Fibroblast of pulmonary artery (primary cell): ENCODE data around the gene CARS2.

Experiments
- DNase-seq: peaks from one replicate; pipeline ENCODE4 v3.0.0-alpha.2; 2010; ENCODE audit warnings: low read depth
- H3K4me3 ChIP-seq: replicated peaks from 2 replicates; pipeline ENCODE4 v1.5.1; 2011; ENCODE audit warnings: low read depth, mild to moderate bottlenecking, control low read depth, low read length, moderate library complexity
- CTCF ChIP-seq: IDR thresholded peaks from 2 replicates; pipeline ENCODE4 v1.5.1; 2011; ENCODE audit warnings: mild to moderate bottlenecking, control low read depth, low read length, inconsistent platforms; ENCODE audit errors: missing control alignments

CARS2 gene

GRCh38 chr13:110627351-110627750, 78.6 kb downstream of the CARS2 start:
- no peak for DNase-seq
- H3K4me3 ChIP-seq, result no peak overlapping the region
- no peak for TF ChIP-seq CTCF

- no peak for DNase-seq
- H3K4me3 ChIP-seq, result no peak overlapping the region
- TF ChIP-seq CTCF, result no peak
Observed at GRCh38 chr13:110626521-110626920, 79.4 kb downstream of the CARS2 start.

- DNase-seq, result no peak
- no peak for TF ChIP-seq CTCF
- H3K4me3 ChIP-seq, result no peak overlapping the region
Observed at GRCh38 chr13:110625771-110626321, 80.1 kb downstream of the CARS2 start.

- DNase-seq, result no peak
- H3K4me3 ChIP-seq, result no peak overlapping the region
- TF ChIP-seq CTCF, result no peak
Observed at GRCh38 chr13:110624766-110625756, 80.9 kb downstream of the CARS2 start.

- no peak overlapping the region for H3K4me3 ChIP-seq
- no peak for DNase-seq
- no peak for TF ChIP-seq CTCF
Observed at GRCh38 chr13:110620596-110620995, 85.3 kb downstream of the CARS2 start.

- DNase-seq, result no peak
- H3K4me3 ChIP-seq, result no peak overlapping the region
- no peak for TF ChIP-seq CTCF
Observed at GRCh38 chr13:110618780-110619179, 87.1 kb downstream of the CARS2 start.
